ENCODE measurements around the gene C9orf153.

- no peak for TF ChIP-seq POLR2A (IDR thresholded peaks at IDR 0.05; ENCODE audit: low read length)
- TF ChIP-seq GATA1 (IDR thresholded peaks at IDR 0.05; ENCODE audit: low read depth, low read length), result no peak
Measured at GRCh38 chr9:86241216-86241615, 18.2 kb downstream of the C9orf153 start.
